WI38 (cell line): ENCODE measurements around the gene DCHS1.

Source experiments
- H3K4me3 ChIP-seq: 2 replicates; pipeline ENCODE4 v1.5.1; 2011; ENCODE audit warnings: low read depth, mild to moderate bottlenecking, control low read depth, low read length
- CTCF ChIP-seq: IDR thresholded peaks from 2 replicates; pipeline ENCODE4 v1.5.1; 2012; ENCODE audit warnings: low read depth, mild to moderate bottlenecking, control low read depth, low read length

DCHS1 gene

GRCh38 chr11:6629892-6630631 lies 25.5 kb downstream of the DCHS1 start:
- TF ChIP-seq CTCF, result no peak
- no peak overlapping the region for H3K4me3 ChIP-seq

- H3K4me3 ChIP-seq, result no peak overlapping the region
- no peak for TF ChIP-seq CTCF
Measured at GRCh38 chr11:6629573-6629891, 26.1 kb downstream of the DCHS1 start.

GRCh38 chr11:6628526-6628925 lies 27.1 kb downstream of the DCHS1 start:
- TF ChIP-seq CTCF, result no peak
- no peak overlapping the region for H3K4me3 ChIP-seq

- TF ChIP-seq CTCF, result no peak
- no peak overlapping the region for H3K4me3 ChIP-seq
Measured at GRCh38 chr11:6627762-6628241, 27.8 kb downstream of the DCHS1 start.

GRCh38 chr11:6626971-6627761 lies 28.4 kb downstream of the DCHS1 start:
- no peak overlapping the region for H3K4me3 ChIP-seq
- TF ChIP-seq CTCF, result no peak

GRCh38 chr11:6625832-6626420 lies 29.7 kb downstream of the DCHS1 start:
- H3K4me3 ChIP-seq, result no peak overlapping the region
- TF ChIP-seq CTCF, result no peak
